HAP-1 (cell line): Measurements from ENCODE around the gene CAMTA1.

Source experiments
- DNase-seq, 2 experiments: peaks; one replicate each; pipeline ENCODE4 v3.0.0-alpha.2; 2016 to 2020; ENCODE audit warnings: low spot score in 2 of 2
- H3K27me3 ChIP-seq: fragments of 250-450 bp; sonication (Bioruptor Pico); 2 replicates; pipeline ENCODE4 v1.5.1; 2020; ENCODE audit warnings: low read depth, mild to moderate bottlenecking, moderate library complexity
- H3K36me3 ChIP-seq: fragments of 250-450 bp; sonication (Bioruptor Pico); replicated peaks from 2 replicates; pipeline ENCODE4 v1.5.1; 2020; ENCODE audit warnings: mild to moderate bottlenecking
- H3K4me1 ChIP-seq: fragments of 250-450 bp; sonication (Bioruptor Pico); 2 replicates; pipeline ENCODE4 v1.5.1; 2020; ENCODE audit warnings: mild to moderate bottlenecking
- H3K4me3 ChIP-seq: fragments of 250-450 bp; sonication (Bioruptor Pico); 2 replicates; pipeline ENCODE4 v1.5.1; 2020; ENCODE audit warnings: mild to moderate bottlenecking, moderate library complexity
- H3K9me3 ChIP-seq: fragments of 250-450 bp; sonication (Bioruptor Pico); 2 replicates; pipeline ENCODE4 v1.5.1; 2020; ENCODE audit warnings: mild to moderate bottlenecking, moderate library complexity
- in situ Hi-C: fragments of 300-500 bp; cut with MboI; formaldehyde crosslinking; loops from 3 replicates; pipeline ENCODE4 v1.14.3; 2020; ENCODE audit warnings: low sequenced_read_pairs, inconsistent platforms, mixed read lengths

CAMTA1 gene

GRCh38 chr1:6923012-6923411 is 137.8 kb downstream of the CAMTA1 start:
- Histone ChIP-seq H3K4me3 (no peak overlapping the region), H3K27me3 (no peaks in the 10 kb centered on the region), H3K4me1 (no peaks in the 10 kb centered on the region), H3K36me3 (no peaks in the 10 kb centered on the region), H3K9me3 (no peaks in the 10 kb centered on the region)
- DNase-seq = no peak
- in situ Hi-C loops = no loop called here

GRCh38 chr1:6923416-6923815 is 138.2 kb downstream of the CAMTA1 start:
- Histone ChIP-seq H3K9me3 (no peaks in the 10 kb centered on the region), H3K4me3 (no peak overlapping the region), H3K27me3 (no peaks in the 10 kb centered on the region), H3K36me3 (no peaks in the 10 kb centered on the region), H3K4me1 (no peaks in the 10 kb centered on the region)
- DNase-seq = no peak
- in situ Hi-C loops = no loop called here

GRCh38 chr1:6923955-6924881 is 139.0 kb downstream of the CAMTA1 start:
- Histone ChIP-seq H3K27me3 (no peaks in the 10 kb centered on the region), H3K4me3 (no peak overlapping the region), H3K4me1 (no peaks in the 10 kb centered on the region), H3K9me3 (no peaks in the 10 kb centered on the region), H3K36me3 (no peaks in the 10 kb centered on the region)
- in situ Hi-C loops = no loop called here
- DNase-seq = no peak

- no peaks in the 10 kb centered on the region for H3K4me1 ChIP-seq
- in situ Hi-C loops = no loop called here
Measured at GRCh38 chr1:6924891-6925290, 139.6 kb downstream of the CAMTA1 start.

GRCh38 chr1:6927626-6928025 is 142.4 kb downstream of the CAMTA1 start:
- H3K4me1 ChIP-seq = no peaks in the 10 kb centered on the region
- in situ Hi-C loops = no loop called here
- no peaks in the 10 kb centered on the region for H3K27me3 ChIP-seq
- H3K36me3 ChIP-seq = no peaks in the 10 kb centered on the region
- DNase-seq = no peak
- H3K9me3 ChIP-seq = no peaks in the 10 kb centered on the region
- no peak overlapping the region for H3K4me3 ChIP-seq

More at GRCh38 chr1:6924891-6925290, 139.6 kb downstream of the CAMTA1 start:
- DNase-seq = no peak
- Histone ChIP-seq H3K9me3 (no peaks in the 10 kb centered on the region), H3K4me3 (no peak overlapping the region), H3K27me3 (no peaks in the 10 kb centered on the region), H3K36me3 (no peaks in the 10 kb centered on the region)

- H3K36me3 ChIP-seq = no peaks in the 10 kb centered on the region
- H3K9me3 ChIP-seq = no peaks in the 10 kb centered on the region
- H3K4me1 ChIP-seq = no peaks in the 10 kb centered on the region
- in situ Hi-C loops = no loop called here
- DNase-seq = no peak
- no peak overlapping the region for H3K4me3 ChIP-seq
- H3K27me3 ChIP-seq = no peaks in the 10 kb centered on the region
Measured at GRCh38 chr1:6928106-6928885, 143.0 kb downstream of the CAMTA1 start.

- no peaks in the 10 kb centered on the region for H3K9me3 ChIP-seq
- peaks cover 15% of the 10 kb centered on the region for H3K27me3 ChIP-seq
- DNase-seq = no peak
- H3K4me3 ChIP-seq = no peak overlapping the region
- no peaks in the 10 kb centered on the region for H3K4me1 ChIP-seq
- no peaks in the 10 kb centered on the region for H3K36me3 ChIP-seq
- in situ Hi-C loops = no loop called here
Measured at GRCh38 chr1:6930732-6931300, 145.6 kb downstream of the CAMTA1 start.

- no peak overlapping the region for H3K4me3 ChIP-seq
- H3K27me3 ChIP-seq = peaks cover 21% of the 10 kb centered on the region
- no peaks in the 10 kb centered on the region for H3K9me3 ChIP-seq
- H3K36me3 ChIP-seq = no peaks in the 10 kb centered on the region
- no peak for DNase-seq
- H3K4me1 ChIP-seq = no peaks in the 10 kb centered on the region
- in situ Hi-C loops = no loop called here
Measured at GRCh38 chr1:6935361-6935883, 150.2 kb downstream of the CAMTA1 start.

GRCh38 chr1:6935911-6936690 is 150.8 kb downstream of the CAMTA1 start:
- no peak overlapping the region for H3K4me3 ChIP-seq
- no peaks in the 10 kb centered on the region for H3K4me1 ChIP-seq
- in situ Hi-C loops = no loop called here
- peaks cover 21% of the 10 kb centered on the region for H3K27me3 ChIP-seq
- H3K36me3 ChIP-seq = no peaks in the 10 kb centered on the region
- no peak for DNase-seq
- H3K9me3 ChIP-seq = no peaks in the 10 kb centered on the region

- no peaks in the 10 kb centered on the region for H3K4me1 ChIP-seq
- H3K27me3 ChIP-seq = peaks cover 21% of the 10 kb centered on the region
- in situ Hi-C loops = no loop called here
- H3K36me3 ChIP-seq = no peaks in the 10 kb centered on the region
- no peak overlapping the region for H3K4me3 ChIP-seq
- H3K9me3 ChIP-seq = no peaks in the 10 kb centered on the region
- DNase-seq = no peak
Measured at GRCh38 chr1:6937048-6937447, 151.8 kb downstream of the CAMTA1 start.

- in situ Hi-C loops = no loop called here
- Histone ChIP-seq H3K4me3 (no peak overlapping the region), H3K36me3 (no peaks in the 10 kb centered on the region), H3K9me3 (no peaks in the 10 kb centered on the region), H3K4me1 (no peaks in the 10 kb centered on the region), H3K27me3 (peaks cover 18% of the 10 kb centered on the region)
- DNase-seq = no peak
Measured at GRCh38 chr1:6939363-6939762, 154.1 kb downstream of the CAMTA1 start.

- no peaks in the 10 kb centered on the region for H3K4me1 ChIP-seq
- H3K4me3 ChIP-seq = no peak overlapping the region
- no peaks in the 10 kb centered on the region; the same call in 1 of the 2 replicates for H3K27me3 ChIP-seq
- H3K9me3 ChIP-seq = no peaks in the 10 kb centered on the region
- in situ Hi-C loops = no loop called here
- DNase-seq = no peak
- H3K36me3 ChIP-seq = no peaks in the 10 kb centered on the region
Measured at GRCh38 chr1:6941786-6942185, 156.5 kb downstream of the CAMTA1 start.

- H3K4me1 ChIP-seq = no peaks in the 10 kb centered on the region
- no peak overlapping the region for H3K4me3 ChIP-seq
- H3K36me3 ChIP-seq = no peaks in the 10 kb centered on the region
- H3K27me3 ChIP-seq = no peaks in the 10 kb centered on the region; the same call in 1 of the 2 replicates
- H3K9me3 ChIP-seq = no peaks in the 10 kb centered on the region
- in situ Hi-C loops = no loop called here
- DNase-seq = no peak
Measured at GRCh38 chr1:6942990-6943389, 157.7 kb downstream of the CAMTA1 start.
